A549 (cell line): ENCODE measurements around the gene OR2S2. TPM values are rescaled to one million over a fixed set of nuclear protein-coding genes. Genes with fewer than 3 reads are reported as not detected.

Experiments
- ATAC-seq, 2 experiments: fragments of 200-7000 bp in 1 of 2; fragments of >200 bp in 1 of 2; cut with Nextera tagmentation in 1 of 2; cut with Tn5 transposase in 1 of 2; 3 replicates each; pipeline versions ENCODE4 v1.8.0 to v1.9.1; 2018 to 2020; ENCODE audit warnings: mild to moderate bottlenecking in 1 of 2, moderate library complexity in 1 of 2
- CTCF ChIA-PET: fragments of 300-600 bp; sonication (Branson Sonifier 250); formaldehyde crosslinking; extraction: SDS; loops from one replicate; lab custom pipeline; 2021; ENCODE audit warnings: antibody characterized with exemption, inconsistent platforms; lab: Yijun Ruan, JAX
- POLR2A ChIA-PET: fragments of 350-600 bp; formaldehyde crosslinking; extraction: SDS; loops from one replicate; lab custom pipeline; 2021; ENCODE audit warnings: antibody characterized with exemption, inconsistent platforms; lab: Yijun Ruan, JAX
- DNase-seq, 2 experiments: peaks; one replicate each; pipeline versions ENCODE4 v3.0.0 to v3.0.0-alpha.2; 2011 to 2016; ENCODE audit warnings: low read depth in 1 of 2, low spot score in 1 of 2
- FAIRE-seq: peaks from 2 replicates; lab custom pipeline; 2011; peaks lifted over from hg19 to GRCh38; lab: Jason Lieb, UNC
- H3K27ac ChIP-seq, 2 experiments: fragments of >200 bp; sonication (Bioruptor Twin); formaldehyde crosslinking; 3 replicates each; pipeline ENCODE4 v1.5.1; 2016 to 2017
- H3K4me1 ChIP-seq: fragments of >200 bp; sonication (Bioruptor Twin); formaldehyde crosslinking; 3 replicates; pipeline ENCODE4 v1.6.1; 2016
- H3K4me2 ChIP-seq: fragments of >200 bp; sonication (Bioruptor Twin); formaldehyde crosslinking; 3 replicates; pipeline ENCODE4 v1.6.1; 2016
- H3K4me3 ChIP-seq: fragments of >200 bp; sonication (Bioruptor Twin); formaldehyde crosslinking; 3 replicates; pipeline ENCODE4 v1.5.1; 2016
- H3K9me3 ChIP-seq: fragments of >200 bp; sonication (Bioruptor Twin); formaldehyde crosslinking; 3 replicates; pipeline ENCODE4 v1.6.1; 2016
- BHLHE40 ChIP-seq: IDR thresholded peaks from 2 replicates; pipeline ENCODE4 v1.6.1; 2012; ENCODE audit warnings: low read depth, low read length, inconsistent platforms
- CBX2 ChIP-seq: fragments of 200-600 bp; sonication (generic); IDR thresholded peaks from 2 replicates; pipeline ENCODE4 v1.6.1; 2016; ENCODE audit warnings: low read depth, mild to moderate bottlenecking, borderline replicate concordance
- CTCF ChIP-seq: fragments of >200 bp; sonication (Bioruptor Twin); formaldehyde crosslinking; IDR thresholded peaks from 3 replicates; pipeline ENCODE4 v1.5.1; 2016
- FOSL2 ChIP-seq, 2 experiments: fragments of 450-650 bp in 1 of 2; fragments of >200 bp in 1 of 2; sonication (Bioruptor Twin) in 1 of 2; formaldehyde crosslinking; IDR thresholded peaks; 2 replicates each; pipeline versions ENCODE4 v1.5.0 to v1.6.1; 2016 to 2020; ENCODE audit warnings: mild to moderate bottlenecking in 1 of 2, moderate library complexity in 1 of 2
- GATA3 ChIP-seq: IDR thresholded peaks from 2 replicates; pipeline ENCODE4 v1.6.1; 2012; ENCODE audit warnings: borderline replicate concordance
- HES2 ChIP-seq: fragments of >200 bp; sonication (Bioruptor Twin); formaldehyde crosslinking; IDR thresholded peaks from 2 replicates; pipeline ENCODE4 v1.6.1; 2016
- HOXB13 ChIP-seq: fragments of 250-450 bp; sonication (Bioruptor Pico); IDR thresholded peaks from 2 replicates; pipeline ENCODE4 v1.5.0; 2020; ENCODE audit warnings: low read depth, mild to moderate bottlenecking, moderate library complexity
- JUNB ChIP-seq: fragments of >200 bp; sonication (Bioruptor Twin); formaldehyde crosslinking; IDR thresholded peaks from 2 replicates; pipeline ENCODE4 v1.6.1; 2016
- KDM1A ChIP-seq: fragments of 200-600 bp; sonication (generic); IDR thresholded peaks from 2 replicates; pipeline ENCODE4 v1.6.1; 2016; ENCODE audit warnings: low read depth, mild to moderate bottlenecking
- KDM5A ChIP-seq: fragments of 200-600 bp; sonication (generic); IDR thresholded peaks from 2 replicates; pipeline ENCODE4 v1.6.1; 2016; ENCODE audit warnings: antibody characterized with exemption, mild to moderate bottlenecking
- MAZ ChIP-seq: fragments of 150-350 bp; IDR thresholded peaks from 2 replicates; pipeline ENCODE4 v1.6.1; 2014; ENCODE audit warnings: antibody characterized with exemption, low read depth, low read length, borderline replicate concordance
- MYC ChIP-seq: IDR thresholded peaks from 2 replicates; pipeline ENCODE4 v1.6.1; 2012; ENCODE audit warnings: mild to moderate bottlenecking, inconsistent platforms, low read length, improper control_type of control experiment, borderline replicate concordance
- NFE2L2 ChIP-seq: fragments of 150-350 bp; conservative IDR thresholded peaks from 2 replicates; pipeline ENCODE4 v1.6.1; 2014; ENCODE audit warnings: low read length
- NPAS2 ChIP-seq: fragments of 250-450 bp; sonication (Bioruptor Pico); IDR thresholded peaks from 2 replicates; pipeline ENCODE4 v1.8.0; 2022; ENCODE audit warnings: mild to moderate bottlenecking, moderate library complexity, borderline replicate concordance
- NR3C1 ChIP-seq: fragments of >200 bp; sonication (Bioruptor Twin); formaldehyde crosslinking; IDR thresholded peaks from 3 replicates; pipeline ENCODE4 v1.6.1; 2017
- RCOR1 ChIP-seq: fragments of 150-350 bp; IDR thresholded peaks from 2 replicates; pipeline ENCODE4 v1.6.1; 2014; ENCODE audit warnings: antibody characterized with exemption, low read length, low read depth
- RNF2 ChIP-seq: fragments of 200-600 bp; sonication (generic); IDR thresholded peaks from 2 replicates; pipeline ENCODE4 v1.6.1; 2016; ENCODE audit warnings: low read depth, mild to moderate bottlenecking, antibody characterized with exemption, moderate library complexity, borderline replicate concordance
- SREBF2 ChIP-seq: fragments of 450-650 bp; IDR thresholded peaks from 2 replicates; pipeline ENCODE4 v1.6.1; 2014; ENCODE audit warnings: mild to moderate bottlenecking, moderate library complexity
- ZC3H11A ChIP-seq: fragments of 450-650 bp; IDR thresholded peaks from 2 replicates; pipeline ENCODE4 v1.6.1; 2014; ENCODE audit warnings: antibody characterized with exemption, mild to moderate bottlenecking
- ZFP36 ChIP-seq: fragments of 450-650 bp; IDR thresholded peaks from 2 replicates; pipeline ENCODE4 v1.6.1; 2014; ENCODE audit warnings: borderline replicate concordance; ENCODE audit not compliant: partially characterized antibody
- ZNF302 ChIP-seq: fragments of 250-450 bp; sonication (Bioruptor Pico); IDR thresholded peaks from 2 replicates; pipeline ENCODE4 v1.9.0; 2021; ENCODE audit warnings: inconsistent platforms, mild to moderate bottlenecking, moderate library complexity
- WGBS: methylation state at CpG from one replicate; pipeline ENCODE4 v1.1.6; 2017; ENCODE audit errors: missing lambda C conversion rate; 5-methylcytosine and 5-hydroxymethylcytosine counted together
- polyA plus RNA-seq, 4 experiments: library from polyadenylated mRNA; depleted of rRNA in 3 of 4; stranded (reverse); fragments of >200 nt; fragmentation: RNase III in 1 of 4; extraction: RNeasy Plus Mini Kit Qiagen cat#74134 plus additional on column Dnase treatment in 1 of 4; gene quantifications; 2 replicates in 3 of 4; 3 replicates in 1 of 4; pipeline ENCODE4 v1.2.3, GENCODE V29; 2011 to 2017
- TF ChIP-seq, protein P1 (sequence below): fragments of 150-350 bp; IDR thresholded peaks from 2 replicates; pipeline ENCODE4 v1.6.1; 2014; ENCODE audit warnings: low read depth, mild to moderate bottlenecking, low read length
- TF ChIP-seq, protein P2 (sequence below): fragments of 200-600 bp; sonication (generic); IDR thresholded peaks from 2 replicates; pipeline ENCODE4 v1.6.1; 2016; ENCODE audit warnings: antibody characterized with exemption, mild to moderate bottlenecking, moderate library complexity
- TF ChIP-seq, protein P3 (sequence below): IDR thresholded peaks from 2 replicates; pipeline ENCODE4 v1.6.1; 2012
- TF ChIP-seq, protein P4 (sequence below): fragments of 250-450 bp; sonication (Bioruptor Pico); IDR thresholded peaks from 2 replicates; pipeline ENCODE4 v1.5.0; 2020; ENCODE audit warnings: low read depth, mild to moderate bottlenecking, moderate library complexity

Gene OR2S2
- polyA plus RNA-seq, 2 of the 4 experiments (the other 2 are of a cell fraction) = not detected

DNA sequence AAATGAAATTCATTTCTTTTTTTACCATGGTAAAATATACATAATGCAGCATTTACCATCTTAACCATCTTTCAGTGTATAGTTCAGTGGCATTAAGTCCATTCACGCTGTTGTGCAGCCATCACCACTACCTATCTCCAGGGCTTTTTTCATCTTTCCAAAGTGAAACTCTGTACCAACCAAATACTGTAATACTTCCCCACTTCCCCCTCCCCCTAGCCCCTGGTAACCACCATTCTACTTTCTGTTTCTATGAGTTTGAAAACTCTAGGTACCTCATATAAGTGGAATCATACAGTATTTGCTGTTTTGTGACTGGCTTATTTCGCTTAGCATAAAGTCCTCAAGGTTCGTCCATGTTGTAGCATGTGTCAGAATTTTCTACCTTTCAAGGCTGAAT, 25.2 kb downstream of the OR2S2 start:
- no peaks in the 10 kb centered on the region for H3K9me3 ChIP-seq
- POLR2A ChIA-PET = interaction anchor here (0.5 to 0.6 kb wide), 2 partner anchors 41 to 201 kb away, joined by 3 read pairs; partner anchors contain the start of gene TLN1
- CTCF ChIA-PET = interaction anchor here (0.6 to 2.0 kb wide), 5 partner anchors 8 to 234 kb away, joined by 3 to 15 read pairs (median 4); no protein-coding TSS in a partner anchor
- H3K4me2 ChIP-seq = no peak overlapping the region
- no peak for TF ChIP-seq GATA3
- TF ChIP-seq, protein P1, sequence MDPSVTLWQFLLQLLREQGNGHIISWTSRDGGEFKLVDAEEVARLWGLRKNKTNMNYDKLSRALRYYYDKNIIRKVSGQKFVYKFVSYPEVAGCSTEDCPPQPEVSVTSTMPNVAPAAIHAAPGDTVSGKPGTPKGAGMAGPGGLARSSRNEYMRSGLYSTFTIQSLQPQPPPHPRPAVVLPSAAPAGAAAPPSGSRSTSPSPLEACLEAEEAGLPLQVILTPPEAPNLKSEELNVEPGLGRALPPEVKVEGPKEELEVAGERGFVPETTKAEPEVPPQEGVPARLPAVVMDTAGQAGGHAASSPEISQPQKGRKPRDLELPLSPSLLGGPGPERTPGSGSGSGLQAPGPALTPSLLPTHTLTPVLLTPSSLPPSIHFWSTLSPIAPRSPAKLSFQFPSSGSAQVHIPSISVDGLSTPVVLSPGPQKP = no peak
- TF ChIP-seq MAZ = no peak
- TF ChIP-seq RNF2 = no peak
- TF ChIP-seq BHLHE40 = no peak
- no peak for TF ChIP-seq NR3C1
- TF ChIP-seq CBX2 = no peak
- no peak for TF ChIP-seq HOXB13 (CRISPR knock-in tag)
- no peak for TF ChIP-seq CTCF
- no peak for TF ChIP-seq FOSL2 (IDR thresholded peaks at IDR 0.05)
- no peak for TF ChIP-seq FOSL2 (CRISPR knock-in tag; IDR thresholded peaks at IDR 0.05)
- no peak for TF ChIP-seq KDM1A
- no peak for TF ChIP-seq SREBF2
- TF ChIP-seq KDM5A = no peak
- TF ChIP-seq RCOR1 = no peak
- no peak for TF ChIP-seq ZNF302
- TF ChIP-seq, protein P2, sequence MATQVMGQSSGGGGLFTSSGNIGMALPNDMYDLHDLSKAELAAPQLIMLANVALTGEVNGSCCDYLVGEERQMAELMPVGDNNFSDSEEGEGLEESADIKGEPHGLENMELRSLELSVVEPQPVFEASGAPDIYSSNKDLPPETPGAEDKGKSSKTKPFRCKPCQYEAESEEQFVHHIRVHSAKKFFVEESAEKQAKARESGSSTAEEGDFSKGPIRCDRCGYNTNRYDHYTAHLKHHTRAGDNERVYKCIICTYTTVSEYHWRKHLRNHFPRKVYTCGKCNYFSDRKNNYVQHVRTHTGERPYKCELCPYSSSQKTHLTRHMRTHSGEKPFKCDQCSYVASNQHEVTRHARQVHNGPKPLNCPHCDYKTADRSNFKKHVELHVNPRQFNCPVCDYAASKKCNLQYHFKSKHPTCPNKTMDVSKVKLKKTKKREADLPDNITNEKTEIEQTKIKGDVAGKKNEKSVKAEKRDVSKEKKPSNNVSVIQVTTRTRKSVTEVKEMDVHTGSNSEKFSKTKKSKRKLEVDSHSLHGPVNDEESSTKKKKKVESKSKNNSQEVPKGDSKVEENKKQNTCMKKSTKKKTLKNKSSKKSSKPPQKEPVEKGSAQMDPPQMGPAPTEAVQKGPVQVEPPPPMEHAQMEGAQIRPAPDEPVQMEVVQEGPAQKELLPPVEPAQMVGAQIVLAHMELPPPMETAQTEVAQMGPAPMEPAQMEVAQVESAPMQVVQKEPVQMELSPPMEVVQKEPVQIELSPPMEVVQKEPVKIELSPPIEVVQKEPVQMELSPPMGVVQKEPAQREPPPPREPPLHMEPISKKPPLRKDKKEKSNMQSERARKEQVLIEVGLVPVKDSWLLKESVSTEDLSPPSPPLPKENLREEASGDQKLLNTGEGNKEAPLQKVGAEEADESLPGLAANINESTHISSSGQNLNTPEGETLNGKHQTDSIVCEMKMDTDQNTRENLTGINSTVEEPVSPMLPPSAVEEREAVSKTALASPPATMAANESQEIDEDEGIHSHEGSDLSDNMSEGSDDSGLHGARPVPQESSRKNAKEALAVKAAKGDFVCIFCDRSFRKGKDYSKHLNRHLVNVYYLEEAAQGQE = no peak
- no peak for TF ChIP-seq ZC3H11A
- no peak for TF ChIP-seq JUNB
- TF ChIP-seq NFE2L2 = no peak
- ATAC-seq (no peak), FAIRE-seq (no peak), DNase-seq (no peak)
- 93% methylated on average over 3 of the region's 3 CpGs for WGBS
- no peaks in the 10 kb centered on the region for H3K4me1 ChIP-seq
- no peak overlapping the region for H3K4me3 ChIP-seq
- no peak overlapping the region for H3K27ac ChIP-seq

GRCh38 chr9:35930989-35931388, 27.0 kb downstream of the OR2S2 start:
- no peaks in the 10 kb centered on the region for H3K9me3 ChIP-seq
- FAIRE-seq (no peak), ATAC-seq (0 out of 6 replicates have a peak, but pooled peaks of 1 of the 2 experiments have one; percentile 13), DNase-seq (no peak)
- WGBS = 93% methylated on average over 3 of the region's 3 CpGs
- H3K4me2 ChIP-seq = no peak overlapping the region
- no peak overlapping the region for H3K4me3 ChIP-seq
- ChIA-PET POLR2A (no interaction called here), CTCF (interaction anchor here (1.2 to 1.9 kb wide), 3 partner anchors 12 to 19 kb away, joined by 4 to 6 read pairs (median 4); no protein-coding TSS in a partner anchor)
- H3K27ac ChIP-seq = 0 out of 6 replicates have a peak overlapping the region, but pooled peaks of 1 of the 2 experiments have one; percentile 2
- H3K4me1 ChIP-seq = no peaks in the 10 kb centered on the region
- no peak for TF ChIP-seq HES2
- TF ChIP-seq, protein P3, sequence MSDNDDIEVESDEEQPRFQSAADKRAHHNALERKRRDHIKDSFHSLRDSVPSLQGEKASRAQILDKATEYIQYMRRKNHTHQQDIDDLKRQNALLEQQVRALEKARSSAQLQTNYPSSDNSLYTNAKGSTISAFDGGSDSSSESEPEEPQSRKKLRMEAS = no peak
- TF ChIP-seq, protein P4, sequence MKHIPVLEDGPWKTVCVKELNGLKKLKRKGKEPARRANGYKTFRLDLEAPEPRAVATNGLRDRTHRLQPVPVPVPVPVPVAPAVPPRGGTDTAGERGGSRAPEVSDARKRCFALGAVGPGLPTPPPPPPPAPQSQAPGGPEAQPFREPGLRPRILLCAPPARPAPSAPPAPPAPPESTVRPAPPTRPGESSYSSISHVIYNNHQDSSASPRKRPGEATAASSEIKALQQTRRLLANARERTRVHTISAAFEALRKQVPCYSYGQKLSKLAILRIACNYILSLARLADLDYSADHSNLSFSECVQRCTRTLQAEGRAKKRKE = no peak
- no peak for TF ChIP-seq MYC
- TF ChIP-seq KDM5A = no peak
- TF ChIP-seq ZFP36 = no peak
- no peak for TF ChIP-seq NPAS2
